Sigmoid colon (tissue), 4 donors: ENCODE data around the gene CAMK1D.

Experiments used
- CTCF ChIP-seq, 4 experiments: fragments of 450-650 bp in 3 of 4; fragments of 200-600 bp in 1 of 4; IDR thresholded peaks; one replicate each; pipeline ENCODE4 v1.5.1; 2016 to 2019; ENCODE audit warnings: antibody characterized with exemption in 4 of 4, mild to moderate bottlenecking in 3 of 4, moderate library complexity in 2 of 4
- EP300 ChIP-seq, 4 donors: sonication (generic); formaldehyde crosslinking; IDR thresholded peaks; one replicate each; pipeline ENCODE4 v1.6.1; 2017; ENCODE audit warnings: antibody characterized with exemption in 4 of 4
- POLR2AphosphoS5 ChIP-seq, 4 donors: sonication (generic); formaldehyde crosslinking; IDR thresholded peaks; one replicate each; pipeline ENCODE4 v1.6.1; 2017; ENCODE audit warnings: antibody characterized with exemption in 4 of 4

GRCh38 chr10:12780634-12781601 is 431.6 kb downstream of the CAMK1D start:
- TF ChIP-seq CTCF (IDR thresholded peaks at IDR 0.05), result no peak
- no peak for TF ChIP-seq EP300 (IDR thresholded peaks at IDR 0.05)
- TF ChIP-seq POLR2AphosphoS5 (IDR thresholded peaks at IDR 0.05), result peak in 1 of 4 donors; percentile 20
